Panc1 (cell line): ENCODE results near the gene PLEKHA7. TPM values are rescaled to one million over a fixed set of nuclear protein-coding genes. Genes with fewer than 3 reads are reported as not detected.

Source experiments
- ATAC-seq: fragments of 200-7000 bp; cut with Tn5 transposase; 2 replicates; pipeline ENCODE4 v1.9.1; 2020; ENCODE audit warnings: mild to moderate bottlenecking, moderate library complexity
- BruUV-seq: library from RNA; stranded (reverse); fragments of 400-500 nt; replicated peaks from 2 replicates; lab custom pipeline; 2021; lab: Mats Ljungman, UMichigan
- CTCF ChIA-PET: fragments of 300-600 bp; sonication (Branson Sonifier 250); formaldehyde crosslinking; loops from one replicate; lab custom pipeline; 2022; ENCODE audit warnings: antibody characterized with exemption; lab: Charles Lee
- POLR2A ChIA-PET: fragments of 300-600 bp; sonication (Branson Sonifier 250); formaldehyde crosslinking; loops from one replicate; lab custom pipeline; 2022; ENCODE audit warnings: antibody characterized with exemption; lab: Charles Lee
- DNase-seq: peaks from one replicate; pipeline ENCODE4 v3.0.0-alpha.2; 2010; ENCODE audit warnings: low read depth, low spot score
- H3K27ac ChIP-seq: 2 replicates; pipeline ENCODE4 v1.5.1; 2011; ENCODE audit warnings: mild to moderate bottlenecking, low read length, inconsistent platforms
- H3K27me3 ChIP-seq: fragments of 200-500 bp; sonication (Bioruptor generic); 2 replicates; pipeline ENCODE4 v1.6.0; 2014; ENCODE audit warnings: low read length, inconsistent platforms; ENCODE audit not compliant: control insufficient read depth, insufficient read depth
- H3K36me3 ChIP-seq: fragments of 200-500 bp; sonication (Bioruptor generic); 2 replicates; pipeline ENCODE4 v1.5.1; 2014; ENCODE audit warnings: inconsistent platforms, mild to moderate bottlenecking, low read length, moderate library complexity; ENCODE audit not compliant: control insufficient read depth, insufficient read depth
- H3K4me1 ChIP-seq: 2 replicates; pipeline ENCODE4 v1.5.1; 2011; ENCODE audit warnings: inconsistent platforms, mild to moderate bottlenecking, low read length, moderate library complexity; ENCODE audit not compliant: control insufficient read depth, insufficient read depth
- H3K4me3 ChIP-seq, 2 experiments: 2 replicates each; pipeline ENCODE4 v1.5.1; 2011 to 2012; ENCODE audit warnings: low read depth in 2 of 2, low read length in 2 of 2, mild to moderate bottlenecking in 2 of 2, inconsistent platforms in 1 of 2, moderate library complexity in 1 of 2
- H3K9me3 ChIP-seq: fragments of 200-500 bp; sonication (Bioruptor generic); 2 replicates; pipeline ENCODE4 v1.5.1; 2014; ENCODE audit warnings: low read depth, mild to moderate bottlenecking, inconsistent platforms, low read length, moderate library complexity; ENCODE audit not compliant: control insufficient read depth, insufficient read depth
- CTCF ChIP-seq: fragments of 450-650 bp; IDR thresholded peaks from 2 replicates; pipeline ENCODE4 v1.5.1; 2017; ENCODE audit warnings: mild to moderate bottlenecking
- POLR2AphosphoS5 ChIP-seq: IDR thresholded peaks from 2 replicates; pipeline ENCODE4 v1.6.1; 2012; ENCODE audit warnings: mild to moderate bottlenecking, low read depth, low read length, moderate library complexity
- SIN3A ChIP-seq: IDR thresholded peaks from 2 replicates; pipeline ENCODE4 v1.6.1; 2012; ENCODE audit warnings: low read depth, mild to moderate bottlenecking, low read length, moderate library complexity, borderline replicate concordance; ENCODE audit not compliant: insufficient read depth
- TCF7L2 ChIP-seq: IDR thresholded peaks from 2 replicates; pipeline ENCODE4 v1.6.1; 2011; ENCODE audit warnings: mild to moderate bottlenecking, low read depth, low read length, inconsistent platforms
- in situ Hi-C: cut with HindIII; loops from 2 replicates; pipeline ENCODE4 v1.10.0; 2016; ENCODE audit warnings: low sequenced_read_pairs, low pct_unique_long_range_greater_than_20kb
- intact Hi-C: fragments of 100-400 bp; cut with micrococcal nuclease; formaldehyde crosslinking; loops from one replicate; pipeline ENCODE4 v1.10.0; 2022; ENCODE audit not compliant: unreplicated experiment
- total RNA-seq: library from RNA; stranded (reverse); gene quantifications from one replicate; pipeline ENCODE4 v1.2.1, GENCODE V29; 2021; ENCODE audit not compliant: unreplicated experiment
- TF ChIP-seq, protein P1 (sequence below), 2 experiments: IDR thresholded peaks; 2 replicates each; pipeline ENCODE4 v1.6.1; 2011 to 2012; ENCODE audit warnings: low read depth in 2 of 2, control low read depth in 1 of 2, low read length in 1 of 2, mild to moderate bottlenecking in 1 of 2, moderate library complexity in 1 of 2; ENCODE audit not compliant: insufficient read depth in 1 of 2

PLEKHA7 gene
- total RNA-seq, 1 experiment from 2014 or later, result 11.6 TPM

- Histone ChIP-seq H3K27me3 (no peaks in the 10 kb centered on the region), H3K36me3 (no peaks in the 10 kb centered on the region), H3K4me3 (no peak overlapping the region), H3K4me1 (no peaks in the 10 kb centered on the region), H3K27ac (no peak overlapping the region), H3K9me3 (no peaks in the 10 kb centered on the region)
- DNase-seq (no peak), ATAC-seq (no peak)
- in situ Hi-C loops, result no loop called here
- ChIA-PET CTCF (no interaction called here), POLR2A (no interaction called here)
- intact Hi-C loops, result loop anchor here (2.0 to 10.0 kb wide), 2 partner anchors 22 to 46 kb away; no protein-coding TSS in a partner anchor
- TF ChIP-seq CTCF (no peak), POLR2AphosphoS5 (no peak), TCF7L2 (no peak), SIN3A (no peak)
- TF ChIP-seq, protein P1, sequence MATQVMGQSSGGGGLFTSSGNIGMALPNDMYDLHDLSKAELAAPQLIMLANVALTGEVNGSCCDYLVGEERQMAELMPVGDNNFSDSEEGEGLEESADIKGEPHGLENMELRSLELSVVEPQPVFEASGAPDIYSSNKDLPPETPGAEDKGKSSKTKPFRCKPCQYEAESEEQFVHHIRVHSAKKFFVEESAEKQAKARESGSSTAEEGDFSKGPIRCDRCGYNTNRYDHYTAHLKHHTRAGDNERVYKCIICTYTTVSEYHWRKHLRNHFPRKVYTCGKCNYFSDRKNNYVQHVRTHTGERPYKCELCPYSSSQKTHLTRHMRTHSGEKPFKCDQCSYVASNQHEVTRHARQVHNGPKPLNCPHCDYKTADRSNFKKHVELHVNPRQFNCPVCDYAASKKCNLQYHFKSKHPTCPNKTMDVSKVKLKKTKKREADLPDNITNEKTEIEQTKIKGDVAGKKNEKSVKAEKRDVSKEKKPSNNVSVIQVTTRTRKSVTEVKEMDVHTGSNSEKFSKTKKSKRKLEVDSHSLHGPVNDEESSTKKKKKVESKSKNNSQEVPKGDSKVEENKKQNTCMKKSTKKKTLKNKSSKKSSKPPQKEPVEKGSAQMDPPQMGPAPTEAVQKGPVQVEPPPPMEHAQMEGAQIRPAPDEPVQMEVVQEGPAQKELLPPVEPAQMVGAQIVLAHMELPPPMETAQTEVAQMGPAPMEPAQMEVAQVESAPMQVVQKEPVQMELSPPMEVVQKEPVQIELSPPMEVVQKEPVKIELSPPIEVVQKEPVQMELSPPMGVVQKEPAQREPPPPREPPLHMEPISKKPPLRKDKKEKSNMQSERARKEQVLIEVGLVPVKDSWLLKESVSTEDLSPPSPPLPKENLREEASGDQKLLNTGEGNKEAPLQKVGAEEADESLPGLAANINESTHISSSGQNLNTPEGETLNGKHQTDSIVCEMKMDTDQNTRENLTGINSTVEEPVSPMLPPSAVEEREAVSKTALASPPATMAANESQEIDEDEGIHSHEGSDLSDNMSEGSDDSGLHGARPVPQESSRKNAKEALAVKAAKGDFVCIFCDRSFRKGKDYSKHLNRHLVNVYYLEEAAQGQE (IDR thresholded peaks at IDR 0.05; ENCODE audit: insufficient read depth in 1 of 2, low read depth in 2 of 2, low read length in 1 of 2), result no peak
- BruUV-seq, result no TSS peak
Measured at GRCh38 chr11:17019232-17019631, 5.0 kb upstream of the PLEKHA7 start.

GRCh38 chr11:17015627-17016126 lies 1.5 kb upstream of the PLEKHA7 start:
- H3K27ac ChIP-seq, result no peak overlapping the region
- POLR2A ChIA-PET, result no interaction called here
- in situ Hi-C loops (no loop called here), intact Hi-C loops (loop anchor here (10.0 kb wide), 1 partner anchor 49 kb away; no protein-coding TSS in a partner anchor)
- no TSS peak for BruUV-seq
- TF ChIP-seq POLR2AphosphoS5, result no peak
- TF ChIP-seq SIN3A, result no peak
- TF ChIP-seq, protein P1 (IDR thresholded peaks at IDR 0.05; ENCODE audit: insufficient read depth in 1 of 2, low read depth in 2 of 2, low read length in 1 of 2), result no peak
- TF ChIP-seq CTCF, result no peak
- TF ChIP-seq TCF7L2, result no peak
- CTCF ChIA-PET, result no interaction called here
- no peaks in the 10 kb centered on the region for H3K27me3 ChIP-seq
- H3K9me3 ChIP-seq, result no peaks in the 10 kb centered on the region
- H3K4me3 ChIP-seq, result no peak overlapping the region
- H3K4me1 ChIP-seq, result peaks cover 9% of the 10 kb centered on the region; the same call in 1 of the 2 replicates
- no peaks in the 10 kb centered on the region for H3K36me3 ChIP-seq
- ATAC-seq (no peak), DNase-seq (no peak)
